Activated T-cell treated with anti-CD3 and anti-CD28 coated beads for 24 hours (primary cell): ENCODE measurements around the gene TSPAN1.

Source experiments
- DNase-seq: peaks from one replicate; pipeline ENCODE4 v3.0.0-alpha.2; 2020; ENCODE audit warnings: low read depth

Gene TSPAN1, protein sequence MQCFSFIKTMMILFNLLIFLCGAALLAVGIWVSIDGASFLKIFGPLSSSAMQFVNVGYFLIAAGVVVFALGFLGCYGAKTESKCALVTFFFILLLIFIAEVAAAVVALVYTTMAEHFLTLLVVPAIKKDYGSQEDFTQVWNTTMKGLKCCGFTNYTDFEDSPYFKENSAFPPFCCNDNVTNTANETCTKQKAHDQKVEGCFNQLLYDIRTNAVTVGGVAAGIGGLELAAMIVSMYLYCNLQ

GRCh38 chr1:46174448-46175231 lies at the start of gene TSPAN1:
TSPAN1 (plus strand) TSS chr1:46175087; CDS start chr1:46181108, 6,021 bp downstream.
- DNase-seq: no peak

DNA sequence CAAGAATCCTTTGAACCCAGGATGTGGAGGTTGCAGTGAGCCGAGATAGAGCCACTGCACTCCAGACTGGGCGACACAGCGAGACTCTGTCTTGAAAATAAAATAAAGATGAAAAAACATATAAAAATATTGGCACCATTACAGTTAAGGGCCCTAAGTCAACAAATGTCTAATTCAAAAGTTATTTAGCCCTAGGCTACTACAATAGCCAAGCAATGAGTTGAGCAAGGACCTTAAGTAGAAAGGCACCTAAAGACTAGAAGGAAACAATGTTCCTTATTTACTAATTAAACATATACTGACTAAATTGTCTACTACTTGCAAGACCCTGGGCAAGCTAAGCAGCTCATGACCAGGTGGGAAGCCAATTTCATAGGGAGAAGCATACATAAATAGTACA lies 46.5 kb upstream of the TSPAN1 start:
- no peak for DNase-seq

DNA sequence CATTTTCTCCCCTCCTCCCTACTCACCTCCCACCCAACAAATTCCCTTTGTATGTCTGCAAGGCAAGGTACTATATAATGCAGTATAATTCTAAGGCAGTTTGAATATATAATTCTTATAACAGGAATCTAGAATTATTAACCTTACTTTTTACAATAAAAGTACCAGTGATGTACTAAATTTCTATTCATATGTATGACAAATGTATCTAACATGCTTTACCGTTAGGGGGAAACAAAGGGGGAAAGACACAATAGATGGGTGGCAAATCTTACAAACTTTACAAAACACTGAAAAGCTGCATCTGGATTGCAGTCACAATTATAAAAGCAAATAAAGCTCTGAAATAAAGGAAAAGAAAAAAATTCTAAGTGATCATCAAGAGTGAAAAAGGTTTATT lies 44.8 kb upstream of the TSPAN1 start:
- no peak for DNase-seq

- DNase-seq: no peak
These were observed 44.3 kb upstream of the TSPAN1 start for GRCh38 chr1:46130606-46131005.

DNA sequence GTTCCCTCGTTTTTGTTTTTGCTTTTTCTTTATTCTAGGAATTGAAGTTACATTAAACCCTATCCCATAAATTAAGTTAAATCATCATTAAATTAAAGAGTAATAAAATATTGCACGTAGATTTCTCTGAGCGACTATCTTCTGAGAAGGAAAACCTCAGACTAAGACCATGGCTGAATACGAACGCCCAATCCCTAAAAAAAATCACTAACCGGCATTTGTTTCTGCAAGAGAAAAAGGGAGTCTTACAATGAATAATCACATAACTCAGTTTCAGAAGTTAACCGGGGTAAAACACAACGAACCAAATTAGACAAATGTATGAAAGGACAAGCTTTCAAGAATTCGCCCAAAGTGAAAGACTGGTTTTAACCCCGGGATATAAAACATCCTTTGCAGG lies 43.8 kb upstream of the TSPAN1 start:
- no peak for DNase-seq

DNA sequence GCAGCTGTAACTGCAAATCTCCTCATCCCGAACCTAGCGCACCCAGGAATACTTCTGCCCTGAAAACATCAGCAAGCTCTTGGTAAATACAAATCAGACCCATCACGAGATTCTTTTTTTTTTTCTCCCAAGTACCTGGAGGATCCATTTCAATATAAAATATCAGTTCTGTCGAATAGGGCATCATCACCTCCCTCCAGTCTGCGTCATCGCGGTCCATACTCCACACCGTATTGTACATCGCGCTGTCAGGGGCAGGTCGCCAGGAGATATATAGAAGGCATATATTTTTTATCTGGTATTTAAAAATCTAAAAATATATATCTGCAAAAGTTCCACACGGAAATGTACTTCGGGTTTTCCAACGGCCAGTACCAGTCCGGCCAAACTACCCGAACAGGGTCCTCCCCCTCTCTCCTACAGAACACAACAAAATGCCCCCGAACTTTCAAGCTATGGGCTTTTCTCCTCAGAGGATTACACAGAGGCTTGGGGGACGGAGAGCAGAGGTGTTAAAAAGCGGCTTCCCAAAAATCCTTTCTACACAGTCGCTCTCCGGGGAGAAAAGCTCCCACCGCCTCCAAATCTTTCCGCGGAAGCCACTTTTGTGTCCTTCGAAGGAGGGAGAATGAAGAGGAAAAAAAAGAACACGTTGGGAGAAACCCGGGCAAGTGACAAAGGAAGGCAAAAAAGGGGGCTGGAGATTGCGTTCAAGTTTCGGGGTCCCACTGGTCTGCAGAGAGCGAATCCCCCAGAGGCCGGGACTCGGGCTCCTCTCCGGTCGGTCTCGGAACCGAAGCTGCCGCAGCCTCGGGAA lies 43.0 kb upstream of the TSPAN1 start:
- peak; percentile 11 for DNase-seq

- DNase-seq: peak; percentile 87
These were observed 42.2 kb upstream of the TSPAN1 start, which contains the start of gene PIK3R3 for GRCh38 chr1:46132529-46133180. PIK3R3 (minus strand) TSS chr1:46132629; CDS start chr1:46131952, 677 bp downstream.

DNA sequence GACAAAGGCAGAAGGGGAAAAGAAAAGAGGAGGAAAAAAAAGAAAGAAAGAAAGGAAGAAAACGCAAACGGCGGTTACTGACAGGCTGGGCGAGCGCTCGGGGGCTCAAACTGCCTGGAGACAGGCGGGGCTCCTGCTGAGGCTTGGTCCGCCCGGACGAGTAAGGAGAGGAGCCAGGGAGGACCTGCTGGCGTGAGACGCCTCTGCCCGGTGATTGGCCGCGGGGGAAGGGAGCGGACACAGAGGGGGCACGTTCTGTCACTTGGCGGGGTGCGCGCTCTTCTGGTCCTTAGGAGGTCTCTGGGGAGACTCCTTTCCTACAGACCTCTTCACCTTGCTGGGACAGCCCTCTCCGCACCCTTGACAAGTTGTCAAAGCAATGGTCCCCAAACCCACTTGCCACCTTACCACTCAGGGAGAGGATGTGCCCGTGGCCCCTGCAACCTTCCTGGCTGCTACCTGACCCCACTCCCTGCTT lies 41.7 kb upstream of the TSPAN1 start:
- DNase-seq: no peak

DNA sequence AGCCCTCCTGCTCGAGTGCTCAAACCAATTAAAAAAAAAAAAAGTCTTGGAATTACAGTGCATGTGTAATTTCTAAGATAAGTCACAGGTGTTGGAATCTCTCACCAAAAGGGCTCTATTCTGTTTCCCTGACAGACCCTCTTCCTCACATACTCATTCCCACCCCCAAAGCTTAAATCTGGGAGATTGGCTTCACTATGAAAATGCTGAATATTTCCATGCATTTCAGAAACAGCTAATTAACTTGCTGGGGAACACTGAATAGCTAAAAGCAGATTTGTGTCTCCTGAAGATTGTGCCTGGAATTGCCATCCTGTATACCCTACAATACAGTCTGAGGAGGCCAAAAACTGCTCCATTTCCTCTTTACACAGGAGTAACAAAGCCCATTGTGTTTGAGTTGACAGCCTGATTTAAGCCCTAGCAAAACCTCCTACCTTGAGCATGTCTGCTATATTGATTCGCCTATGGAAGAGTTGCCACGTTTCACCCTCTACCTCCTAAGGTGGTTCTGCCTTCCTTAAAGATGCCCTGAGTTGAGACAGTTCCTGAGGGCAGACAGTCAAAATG lies 41.0 kb upstream of the TSPAN1 start:
- DNase-seq: no peak

DNA sequence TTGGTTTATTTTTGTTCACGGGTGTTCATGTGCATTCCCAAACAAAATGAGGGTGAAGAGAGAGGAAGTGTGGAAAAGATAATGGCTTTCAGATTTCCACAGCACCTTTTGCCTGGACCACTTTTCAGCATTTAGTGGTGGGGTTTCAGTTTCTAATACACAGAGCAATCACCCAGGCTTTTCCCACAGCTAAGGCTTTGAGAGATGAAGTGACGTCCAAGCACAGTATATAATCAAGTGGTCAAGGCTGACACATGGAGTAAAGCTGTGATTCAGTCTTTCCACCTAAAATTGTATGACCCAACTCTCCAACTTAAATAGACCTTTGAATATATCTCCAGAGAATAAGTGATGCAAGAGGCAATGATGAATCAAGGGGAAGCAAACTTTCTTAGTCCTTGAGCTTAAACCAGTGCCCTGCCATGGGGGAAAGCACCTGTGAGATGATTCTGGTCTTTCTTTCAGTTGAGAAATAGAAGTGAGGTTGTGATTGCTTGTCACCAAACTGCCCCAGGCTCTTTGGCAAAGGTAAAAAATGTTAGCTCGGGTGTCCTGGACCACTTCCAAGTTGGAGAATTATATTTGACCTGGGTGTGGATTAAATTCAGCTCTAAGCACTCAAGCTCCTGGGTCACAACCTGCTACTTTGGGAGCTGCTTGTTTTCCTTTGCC lies 40.1 kb upstream of the TSPAN1 start:
- no peak for DNase-seq

GRCh38 chr1:46136711-46137110 lies 38.2 kb upstream of the TSPAN1 start:
- no peak for DNase-seq

DNA sequence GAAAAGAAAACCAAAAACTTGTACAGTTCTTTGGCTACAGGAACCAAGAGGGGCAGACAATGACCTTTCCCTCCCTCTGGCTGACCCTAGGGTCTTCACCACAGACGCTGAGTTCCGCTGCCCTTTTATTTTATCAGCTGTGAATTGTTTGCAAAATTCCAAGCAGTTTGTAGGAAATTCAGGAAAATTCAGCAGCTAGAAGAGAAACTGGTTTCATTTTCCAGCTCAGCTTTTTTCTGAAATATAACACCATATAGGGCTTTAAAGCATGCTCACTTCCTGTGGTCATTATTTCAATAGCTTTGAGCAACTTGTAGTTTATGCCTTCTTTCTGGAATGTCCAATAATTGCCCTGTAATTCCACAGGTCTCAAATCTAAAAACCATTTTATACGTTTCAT lies 37.0 kb upstream of the TSPAN1 start:
- no peak for DNase-seq

- no peak for DNase-seq
These were observed 26.6 kb upstream of the TSPAN1 start for GRCh38 chr1:46148318-46148717.

DNA sequence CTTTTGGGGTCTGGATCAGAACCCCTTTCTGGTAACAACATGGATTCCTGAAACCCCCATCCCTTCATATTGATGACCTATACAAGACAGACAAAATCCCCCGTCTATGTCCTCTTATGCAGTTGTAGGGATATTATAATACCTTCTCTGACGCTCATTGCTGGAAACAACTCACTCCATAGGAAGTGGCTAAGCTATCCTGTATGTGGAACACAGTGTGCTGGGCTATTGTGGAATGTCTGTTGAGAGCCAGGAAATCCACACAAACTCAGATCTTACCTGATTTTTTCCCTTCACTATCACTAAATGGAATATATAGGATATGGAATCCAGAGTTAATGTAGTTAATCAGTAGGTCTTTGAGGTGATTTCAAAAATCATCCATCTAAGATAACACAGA lies 24.8 kb upstream of the TSPAN1 start:
- no peak for DNase-seq

DNA sequence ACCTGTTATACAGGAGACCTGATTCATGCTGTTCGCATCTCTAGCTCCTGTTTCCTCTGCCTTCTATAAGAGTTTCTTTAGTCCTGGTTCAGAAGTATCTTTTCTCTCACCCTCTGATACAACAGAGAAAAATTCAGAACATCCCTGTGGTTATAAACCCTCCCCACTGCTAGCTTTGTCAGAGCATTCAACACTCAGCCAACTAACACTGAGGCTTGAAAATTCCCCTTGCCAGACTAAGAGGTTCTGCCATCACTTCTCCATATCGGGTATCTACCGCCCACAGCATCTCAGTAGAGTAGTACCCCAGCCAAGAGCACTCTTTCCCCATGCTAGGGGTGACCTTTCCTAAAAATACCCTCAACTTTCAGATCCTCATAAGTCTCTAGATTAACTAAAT lies 22.9 kb upstream of the TSPAN1 start:
- no peak for DNase-seq

DNA sequence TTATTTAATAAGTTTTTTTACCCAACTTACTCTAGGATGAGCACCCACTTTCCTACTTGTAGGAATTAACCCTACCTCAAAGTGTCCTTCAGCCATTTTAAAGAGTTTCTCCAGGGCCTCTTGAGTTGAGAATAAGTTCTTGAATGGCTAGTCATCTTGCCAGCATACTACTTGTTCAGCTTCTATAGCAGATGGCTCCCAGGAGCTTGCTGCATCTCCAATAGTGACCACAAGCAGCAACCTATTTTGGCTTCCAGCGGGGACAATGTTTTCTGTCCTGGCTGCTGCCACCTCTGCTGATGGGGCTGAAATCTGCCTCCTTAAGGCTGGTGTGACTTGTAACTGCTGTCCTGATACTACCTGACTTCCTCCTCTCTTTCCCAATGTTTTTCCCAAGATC lies 21.7 kb upstream of the TSPAN1 start:
- no peak for DNase-seq

DNA sequence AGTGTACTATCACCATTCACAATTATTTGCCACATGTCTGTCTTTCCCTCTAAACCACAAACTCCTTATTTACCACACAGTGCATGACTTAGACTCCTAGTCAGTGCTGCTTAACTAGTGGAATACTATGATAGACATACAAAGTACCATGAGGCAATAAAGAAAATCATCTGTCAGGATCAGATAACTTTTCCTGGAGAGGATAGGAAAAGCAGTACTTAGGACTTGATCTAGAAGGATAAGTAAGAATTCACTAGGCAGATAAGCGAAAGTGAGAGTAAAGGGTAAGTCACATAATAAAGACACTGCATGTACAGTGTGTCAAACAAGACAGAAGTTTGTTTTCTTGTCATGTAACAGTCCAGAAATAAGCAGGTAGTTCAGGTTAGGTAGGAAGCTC lies 21.2 kb upstream of the TSPAN1 start:
- DNase-seq: no peak

DNA sequence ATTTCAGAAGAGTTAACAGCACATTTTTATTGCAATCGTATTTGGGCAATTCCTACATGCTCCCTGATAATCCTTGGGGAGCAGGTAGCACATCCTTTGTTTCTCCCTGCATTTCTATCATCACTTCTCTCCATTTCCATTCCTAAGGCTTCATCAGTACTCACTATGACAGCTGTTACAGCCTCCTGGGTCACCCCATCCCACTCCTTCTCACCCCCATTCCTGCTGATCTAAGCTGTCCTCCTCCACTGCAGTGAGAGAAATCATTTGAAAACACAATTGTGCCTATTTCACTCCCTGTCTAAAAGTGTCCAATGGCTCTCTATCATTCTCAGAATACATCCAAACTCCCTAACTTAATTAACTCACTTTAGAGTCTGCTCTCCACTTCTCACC lies 17.0 kb upstream of the TSPAN1 start:
- DNase-seq: no peak

GRCh38 chr1:46158312-46159281 lies 16.3 kb upstream of the TSPAN1 start:
- DNase-seq: no peak

DNA sequence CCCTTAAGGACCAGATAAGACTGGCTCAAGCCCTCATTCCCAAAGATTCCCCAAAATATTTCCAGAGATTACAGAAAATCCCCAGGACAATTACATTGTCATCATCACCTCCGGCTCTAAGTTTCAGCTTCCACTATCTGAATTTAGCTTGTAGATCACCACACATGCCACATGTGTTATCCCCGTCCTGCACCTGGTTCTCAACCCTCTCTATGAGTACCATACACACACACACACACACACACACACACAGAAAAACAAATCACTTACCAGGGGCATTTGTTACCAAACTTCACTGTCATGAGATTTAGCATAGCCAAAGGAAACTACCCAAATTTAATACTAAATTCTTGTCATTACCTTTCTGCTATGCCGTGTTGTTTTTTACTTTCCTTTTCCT lies 15.4 kb upstream of the TSPAN1 start:
- DNase-seq: no peak
